HepG2 (cell line): ENCODE measurements around the gene VARS2. TPM values are rescaled to one million over a fixed set of nuclear protein-coding genes. Genes with fewer than 3 reads are reported as not detected.
A peak's percentile ranks its signal among the peaks of the same experiment; 100 is the strongest.

ENCODE experiments used
- DNMT1 ChIP-seq: sonication (generic); formaldehyde crosslinking; IDR thresholded peaks from 2 replicates; pipeline ENCODE4 v1.5.1; 2020; ENCODE audit warnings: mild to moderate bottlenecking, missing genetic modification reagents
- EZH2 ChIP-seq: conservative IDR thresholded peaks from 2 replicates; pipeline ENCODE4 v1.6.1; 2012; ENCODE audit warnings: mild to moderate bottlenecking, low read depth, low read length, moderate library complexity
- FOXM1 ChIP-seq: sonication (generic); formaldehyde crosslinking; IDR thresholded peaks from 2 replicates; pipeline ENCODE4 v1.5.0; 2020; ENCODE audit warnings: missing genetic modification reagents
- polyA plus RNA-seq, 8 experiments: library from polyadenylated mRNA; depleted of rRNA in 3 of 8; stranded (reverse) in 7 of 8; unstranded in 1 of 8; fragments of >200 nt; fragmentation: Illumina TruSeq in 4 of 8; extraction: Trizol in 4 of 8; gene quantifications; 2 replicates each; pipeline versions ENCODE4 v1.2.1 to v1.2.3, GENCODE V29; 2011 to 2016; ENCODE audit warnings: low read depth in 4 of 8, missing spikeins in 1 of 8, mixed read lengths in 1 of 8; ENCODE audit not compliant: insufficient read depth in 1 of 8
- total RNA-seq, 5 experiments: library from RNA; depleted of rRNA; stranded (reverse); fragments of >200 nt; fragmentation: Illumina TruSeq; extraction: Trizol; gene quantifications; 2 replicates each; pipeline ENCODE4 v1.2.3, GENCODE V29; 2016; ENCODE audit warnings: low read depth in 1 of 5
- TF ChIP-seq, protein P1 (sequence below), 2 experiments: sonication (generic) in 1 of 2; formaldehyde crosslinking in 1 of 2; IDR thresholded peaks; 2 replicates each; pipeline versions ENCODE4 v1.4.0 to v1.6.1; 2018 to 2020; ENCODE audit warnings: missing genetic modification reagents in 2 of 2, borderline replicate concordance in 1 of 2, low read depth in 1 of 2, mild to moderate bottlenecking in 1 of 2, missing biosample characterization in 1 of 2
- TF ChIP-seq, protein P2 (sequence below): sonication (generic); formaldehyde crosslinking; IDR thresholded peaks from 2 replicates; pipeline ENCODE4 v1.5.0; 2020; ENCODE audit warnings: mild to moderate bottlenecking, missing genetic modification reagents, moderate library complexity
- TF ChIP-seq, protein P3 (sequence below), 2 experiments: fragments of 450-650 bp in 1 of 2; sonication (generic) in 1 of 2; formaldehyde crosslinking in 1 of 2; IDR thresholded peaks; 2 replicates each; pipeline versions ENCODE4 v1.6.1 to v1.8.0; 2016 to 2022; ENCODE audit warnings: antibody characterized with exemption in 1 of 2, mild to moderate bottlenecking in 1 of 2, missing genetic modification reagents in 1 of 2

VARS2 gene
- total and polyA plus RNA-seq, 2 of the 13 experiments (the other 11 are each of a cell fraction or from before 2014, with no cell fraction given) = 61.8 to 71.8 TPM

DNA sequence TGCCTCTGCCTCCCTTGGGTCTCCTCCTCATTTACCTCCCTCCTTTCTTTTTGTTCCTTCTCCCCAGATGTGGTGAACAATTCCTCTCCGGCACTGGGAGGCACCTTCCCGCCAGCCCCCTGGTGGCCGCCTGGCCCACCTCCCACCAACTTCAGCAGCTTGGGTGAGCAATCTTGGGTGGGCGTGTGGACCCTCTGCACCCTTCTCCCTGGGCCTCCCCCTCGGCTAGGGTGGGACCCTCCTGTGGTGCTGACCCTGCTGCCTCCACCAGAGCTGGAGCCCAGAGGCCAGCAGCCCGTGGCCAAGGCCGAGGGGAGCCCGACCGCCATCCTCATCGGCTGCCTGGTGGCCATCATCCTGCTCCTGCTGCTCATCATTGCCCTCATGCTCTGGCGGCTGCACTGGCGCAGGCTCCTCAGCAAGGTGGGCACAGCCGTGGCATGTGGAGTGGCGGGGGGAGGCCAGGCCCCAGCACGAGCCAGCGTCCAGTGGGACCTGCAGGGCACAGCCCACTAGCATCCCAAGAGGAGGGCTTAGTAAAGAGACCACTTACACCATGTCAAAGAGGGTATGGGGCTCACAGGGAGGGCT lies 20.9 kb upstream of the VARS2 start (continued):
- TF ChIP-seq, protein P1, sequence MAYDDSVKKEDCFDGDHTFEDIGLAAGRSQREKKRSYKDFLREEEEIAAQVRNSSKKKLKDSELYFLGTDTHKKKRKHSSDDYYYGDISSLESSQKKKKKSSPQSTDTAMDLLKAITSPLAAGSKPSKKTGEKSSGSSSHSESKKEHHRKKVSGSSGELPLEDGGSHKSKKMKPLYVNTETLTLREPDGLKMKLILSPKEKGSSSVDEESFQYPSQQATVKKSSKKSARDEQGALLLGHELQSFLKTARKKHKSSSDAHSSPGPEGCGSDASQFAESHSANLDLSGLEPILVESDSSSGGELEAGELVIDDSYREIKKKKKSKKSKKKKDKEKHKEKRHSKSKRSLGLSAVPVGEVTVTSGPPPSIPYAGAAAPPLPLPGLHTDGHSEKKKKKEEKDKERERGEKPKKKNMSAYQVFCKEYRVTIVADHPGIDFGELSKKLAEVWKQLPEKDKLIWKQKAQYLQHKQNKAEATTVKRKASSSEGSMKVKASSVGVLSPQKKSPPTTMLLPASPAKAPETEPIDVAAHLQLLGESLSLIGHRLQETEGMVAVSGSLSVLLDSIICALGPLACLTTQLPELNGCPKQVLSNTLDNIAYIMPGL (CRISPR knock-in tag; IDR thresholded peaks at IDR 0.05; ENCODE audit: borderline replicate concordance in 1 of 2, low read depth in 1 of 2) = no peak
- TF ChIP-seq, protein P2, sequence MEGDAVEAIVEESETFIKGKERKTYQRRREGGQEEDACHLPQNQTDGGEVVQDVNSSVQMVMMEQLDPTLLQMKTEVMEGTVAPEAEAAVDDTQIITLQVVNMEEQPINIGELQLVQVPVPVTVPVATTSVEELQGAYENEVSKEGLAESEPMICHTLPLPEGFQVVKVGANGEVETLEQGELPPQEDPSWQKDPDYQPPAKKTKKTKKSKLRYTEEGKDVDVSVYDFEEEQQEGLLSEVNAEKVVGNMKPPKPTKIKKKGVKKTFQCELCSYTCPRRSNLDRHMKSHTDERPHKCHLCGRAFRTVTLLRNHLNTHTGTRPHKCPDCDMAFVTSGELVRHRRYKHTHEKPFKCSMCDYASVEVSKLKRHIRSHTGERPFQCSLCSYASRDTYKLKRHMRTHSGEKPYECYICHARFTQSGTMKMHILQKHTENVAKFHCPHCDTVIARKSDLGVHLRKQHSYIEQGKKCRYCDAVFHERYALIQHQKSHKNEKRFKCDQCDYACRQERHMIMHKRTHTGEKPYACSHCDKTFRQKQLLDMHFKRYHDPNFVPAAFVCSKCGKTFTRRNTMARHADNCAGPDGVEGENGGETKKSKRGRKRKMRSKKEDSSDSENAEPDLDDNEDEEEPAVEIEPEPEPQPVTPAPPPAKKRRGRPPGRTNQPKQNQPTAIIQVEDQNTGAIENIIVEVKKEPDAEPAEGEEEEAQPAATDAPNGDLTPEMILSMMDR (CRISPR knock-in tag) = peak; percentile 28
- TF ChIP-seq, protein P3, sequence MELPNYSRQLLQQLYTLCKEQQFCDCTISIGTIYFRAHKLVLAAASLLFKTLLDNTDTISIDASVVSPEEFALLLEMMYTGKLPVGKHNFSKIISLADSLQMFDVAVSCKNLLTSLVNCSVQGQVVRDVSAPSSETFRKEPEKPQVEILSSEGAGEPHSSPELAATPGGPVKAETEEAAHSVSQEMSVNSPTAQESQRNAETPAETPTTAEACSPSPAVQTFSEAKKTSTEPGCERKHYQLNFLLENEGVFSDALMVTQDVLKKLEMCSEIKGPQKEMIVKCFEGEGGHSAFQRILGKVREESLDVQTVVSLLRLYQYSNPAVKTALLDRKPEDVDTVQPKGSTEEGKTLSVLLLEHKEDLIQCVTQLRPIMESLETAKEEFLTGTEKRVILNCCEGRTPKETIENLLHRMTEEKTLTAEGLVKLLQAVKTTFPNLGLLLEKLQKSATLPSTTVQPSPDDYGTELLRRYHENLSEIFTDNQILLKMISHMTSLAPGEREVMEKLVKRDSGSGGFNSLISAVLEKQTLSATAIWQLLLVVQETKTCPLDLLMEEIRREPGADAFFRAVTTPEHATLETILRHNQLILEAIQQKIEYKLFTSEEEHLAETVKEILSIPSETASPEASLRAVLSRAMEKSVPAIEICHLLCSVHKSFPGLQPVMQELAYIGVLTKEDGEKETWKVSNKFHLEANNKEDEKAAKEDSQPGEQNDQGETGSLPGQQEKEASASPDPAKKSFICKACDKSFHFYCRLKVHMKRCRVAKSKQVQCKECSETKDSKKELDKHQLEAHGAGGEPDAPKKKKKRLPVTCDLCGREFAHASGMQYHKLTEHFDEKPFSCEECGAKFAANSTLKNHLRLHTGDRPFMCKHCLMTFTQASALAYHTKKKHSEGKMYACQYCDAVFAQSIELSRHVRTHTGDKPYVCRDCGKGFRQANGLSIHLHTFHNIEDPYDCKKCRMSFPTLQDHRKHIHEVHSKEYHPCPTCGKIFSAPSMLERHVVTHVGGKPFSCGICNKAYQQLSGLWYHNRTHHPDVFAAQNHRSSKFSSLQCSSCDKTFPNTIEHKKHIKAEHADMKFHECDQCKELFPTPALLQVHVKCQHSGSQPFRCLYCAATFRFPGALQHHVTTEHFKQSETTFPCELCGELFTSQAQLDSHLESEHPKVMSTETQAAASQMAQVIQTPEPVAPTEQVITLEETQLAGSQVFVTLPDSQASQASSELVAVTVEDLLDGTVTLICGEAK (IDR thresholded peaks at IDR 0.05) = no peak
- TF ChIP-seq, protein P3 (CRISPR knock-in tag; IDR thresholded peaks at IDR 0.05) = no peak
- TF ChIP-seq FOXM1 (CRISPR knock-in tag) = no peak
- 0 out of 2 replicates have a peak, but pooled peaks have one; percentile 8 for TF ChIP-seq DNMT1 (CRISPR knock-in tag)
- TF ChIP-seq EZH2 = no peak
